Right lobe of liver (tissue), 6 donors: Measurements from ENCODE around the gene CCDC63. TPM values are rescaled to one million over a fixed set of nuclear protein-coding genes. Genes with fewer than 3 reads are reported as not detected.
A peak's percentile ranks its signal among the peaks of the same experiment; 100 is the strongest.

Experiments
- ATAC-seq, 4 donors: fragments of 200-7000 bp; cut with Tn5 transposase; one replicate each; pipeline ENCODE4 v1.9.1; 2020; ENCODE audit warnings: mild to moderate bottlenecking in 4 of 4, moderate library complexity in 4 of 4
- DNase-seq, 3 donors: peaks; one replicate each; pipeline ENCODE4 v3.0.0-alpha.2; 2020
- H3K27ac ChIP-seq, 3 donors: fragments of 200-600 bp; one replicate each; pipeline ENCODE4 v1.8.0; 2022
- H3K27me3 ChIP-seq, 2 donors: fragments of 200-600 bp; one replicate each; pipeline ENCODE4 v1.8.0; 2022
- H3K36me3 ChIP-seq, 4 donors: fragments of 200-600 bp; sonication (generic) in 1 of 4; one replicate each; pipeline versions ENCODE4 v1.5.1 to v1.8.0; 2017 to 2022; ENCODE audit warnings: control low read depth in 1 of 4
- H3K4me1 ChIP-seq, 4 donors: fragments of 200-600 bp; sonication (generic) in 1 of 4; one replicate each; pipeline versions ENCODE4 v1.5.1 to v1.8.0; 2017 to 2022; ENCODE audit warnings: control low read depth in 1 of 4
- H3K4me3 ChIP-seq, 3 donors: fragments of 200-600 bp; one replicate each; pipeline ENCODE4 v1.8.0; 2022
- H3K9me3 ChIP-seq, 4 donors: fragments of 200-600 bp; sonication (generic) in 1 of 4; one replicate each; pipeline versions ENCODE4 v1.5.1 to v1.8.0; 2017 to 2022; ENCODE audit warnings: control low read depth in 1 of 4
- CTCF ChIP-seq, 4 donors: fragments of 200-600 bp in 3 of 4; fragments of 450-650 bp in 1 of 4; IDR thresholded peaks; one replicate each; pipeline versions ENCODE4 v1.5.1 to v1.8.0; 2016 to 2022; ENCODE audit warnings: antibody characterized with exemption in 4 of 4, mild to moderate bottlenecking in 2 of 4
- POLR2A ChIP-seq: fragments of 450-650 bp; IDR thresholded peaks from one replicate; pipeline ENCODE4 v1.6.1; 2017; ENCODE audit warnings: antibody characterized with exemption, mild to moderate bottlenecking
- WGBS: methylation state at CpG from one replicate; pipeline ENCODE4 v1.1.6; 2018; ENCODE audit warnings: low coverage, low lambda C conversion rate; ENCODE audit not compliant: insufficient coverage; ENCODE audit errors: missing lambda C conversion rate; 5-methylcytosine and 5-hydroxymethylcytosine counted together
- intact Hi-C, 2 donors: fragments of 100-400 bp; cut with DNase I; formaldehyde crosslinking; loops; one replicate each; pipeline versions ENCODE4 v1.11.2 to v1.14.1; 2022
- total RNA-seq, 6 experiments: library from RNA; depleted of rRNA in 2 of 6; stranded (reverse); fragments of >200 nt in 2 of 6; fragmentation: NEBNext Ultra II Directional in 3 of 6; extraction: Animal tissue kit (Norgen Biotek cat#: 25700) in 3 of 6; gene quantifications; one replicate each; pipeline versions ENCODE4 v1.1.0 to v1.2.4, GENCODE V29; 2016 to 2023
- donor health status: DM: no; HTN: yes; CAD: no.
- donor health status: DM: no; HTN: no; CAD: no.
- donor health status: DM: no; HTN: no; CAD: no.
- donor health status: DM: no; HTN: yes; CAD: no.
- donor health status: DM: no; HTN: yes; CAD: no.

Gene CCDC63
- total RNA-seq, 6 experiments from 2014 or later = not detected

- Histone ChIP-seq H3K9me3 (no peaks in the 10 kb centered on the region), H3K4me3 (no peak overlapping the region), H3K36me3 (no peaks in the 10 kb centered on the region), H3K27me3 (no peaks in the 10 kb centered on the region), H3K27ac (no peak overlapping the region), H3K4me1 (no peaks in the 10 kb centered on the region)
- DNase-seq = no peak
- intact Hi-C loops = no loop called here
- no peak for ATAC-seq
- WGBS = 65% methylated on average over 7 of the region's 7 CpGs
- TF ChIP-seq POLR2A = no peak
- TF ChIP-seq CTCF (IDR thresholded peaks at IDR 0.05) = no peak
Observed at GRCh38 chr12:110922652-110923051, 75.9 kb downstream of the CCDC63 start.

- intact Hi-C loops = no loop called here
- no peak overlapping the region for H3K4me3 ChIP-seq
- H3K27ac ChIP-seq = no peak overlapping the region
- DNase-seq (no peak), ATAC-seq (no peak)
- WGBS = 67% methylated on average over 4 of the region's 4 CpGs
- no peaks in the 10 kb centered on the region for H3K9me3 ChIP-seq
- no peaks in the 10 kb centered on the region for H3K27me3 ChIP-seq
- H3K36me3 ChIP-seq = no peaks in the 10 kb centered on the region
- no peaks in the 10 kb centered on the region for H3K4me1 ChIP-seq
- TF ChIP-seq CTCF (IDR thresholded peaks at IDR 0.05) = no peak
- TF ChIP-seq POLR2A = no peak
Observed at GRCh38 chr12:110923192-110923591, 76.4 kb downstream of the CCDC63 start.

GRCh38 chr12:110923692-110924334 lies 77.0 kb downstream of the CCDC63 start:
- DNase-seq (no peak), ATAC-seq (no peak)
- intact Hi-C loops = no loop called here
- Histone ChIP-seq H3K4me3 (no peak overlapping the region), H3K36me3 (no peaks in the 10 kb centered on the region), H3K27ac (no peak overlapping the region), H3K27me3 (no peaks in the 10 kb centered on the region), H3K4me1 (no peaks in the 10 kb centered on the region), H3K9me3 (no peaks in the 10 kb centered on the region)
- TF ChIP-seq CTCF (IDR thresholded peaks at IDR 0.05) (no peak), POLR2A (no peak)
- WGBS = no CpG with 5 or more reads among the region's 9 CpGs

GRCh38 chr12:110927546-110927945 lies 80.8 kb downstream of the CCDC63 start:
- ATAC-seq = no peak
- no peak for DNase-seq
- intact Hi-C loops = no loop called here
- Histone ChIP-seq H3K27me3 (no peaks in the 10 kb centered on the region), H3K4me1 (no peaks in the 10 kb centered on the region), H3K4me3 (no peak overlapping the region), H3K27ac (no peak overlapping the region), H3K36me3 (no peaks in the 10 kb centered on the region), H3K9me3 (no peaks in the 10 kb centered on the region)
- TF ChIP-seq CTCF (IDR thresholded peaks at IDR 0.05) = no peak
- TF ChIP-seq POLR2A = no peak
- 58% methylated on average over 6 of the region's 6 CpGs for WGBS

- TF ChIP-seq CTCF (IDR thresholded peaks at IDR 0.05) (no peak), POLR2A (no peak)
- no peaks in the 10 kb centered on the region for H3K27me3 ChIP-seq
- no peak overlapping the region for H3K27ac ChIP-seq
- no peak for ATAC-seq
- H3K36me3 ChIP-seq = no peaks in the 10 kb centered on the region
- H3K4me1 ChIP-seq = no peaks in the 10 kb centered on the region
- WGBS = 71% methylated on average over 2 of the region's 7 CpGs
- no peak overlapping the region for H3K4me3 ChIP-seq
- intact Hi-C loops = no loop called here
- peak in 1 of 3 donors; percentile 39 for DNase-seq
- H3K9me3 ChIP-seq = no peaks in the 10 kb centered on the region
Observed at GRCh38 chr12:110928700-110929099, 81.9 kb downstream of the CCDC63 start.
